Retinal pigment epithelial cell (primary cell): ENCODE measurements around the gene DOK5.

Experiments
- DNase-seq: peaks from one replicate; pipeline ENCODE4 v3.0.0-alpha.2; 2010; ENCODE audit warnings: low read depth
- H3K4me3 ChIP-seq: 2 replicates; pipeline ENCODE4 v1.5.1; 2011; ENCODE audit warnings: mild to moderate bottlenecking, low read length, control low read depth, moderate library complexity
- CTCF ChIP-seq: conservative IDR thresholded peaks from 2 replicates; pipeline ENCODE4 v1.5.1; 2011; ENCODE audit warnings: low read depth, low read length, control low read depth, inconsistent platforms

The DOK5 gene

GRCh38 chr20:54661880-54662465, 186.6 kb downstream of the DOK5 start:
- H3K4me3 ChIP-seq: no peak overlapping the region
- DNase-seq: no peak
- no peak for TF ChIP-seq CTCF

GRCh38 chr20:54665812-54666211, 190.4 kb downstream of the DOK5 start:
- DNase-seq: no peak
- H3K4me3 ChIP-seq: no peak overlapping the region
- TF ChIP-seq CTCF: no peak

GRCh38 chr20:54668271-54669039, 193.1 kb downstream of the DOK5 start:
- H3K4me3 ChIP-seq: no peak overlapping the region

GRCh38 chr20:54669040-54669363, 193.6 kb downstream of the DOK5 start:
- TF ChIP-seq CTCF: no peak
- no peak for DNase-seq
- no peak overlapping the region for H3K4me3 ChIP-seq

More at GRCh38 chr20:54668271-54669039, 193.1 kb downstream of the DOK5 start:
- peak; percentile 80 for TF ChIP-seq CTCF
- DNase-seq: no peak

GRCh38 chr20:54678253-54678652, 202.9 kb downstream of the DOK5 start:
- DNase-seq: no peak
- no peak overlapping the region for H3K4me3 ChIP-seq
- no peak for TF ChIP-seq CTCF

- no peak for TF ChIP-seq CTCF
- H3K4me3 ChIP-seq: no peak overlapping the region
- DNase-seq: no peak
Observed at GRCh38 chr20:54680439-54680838, 205.0 kb downstream of the DOK5 start.
